ENCODE data around the gene CFAP52.
"Not testable (repeated sequence)": the region's sequence is repeated elsewhere in the genome, so short reads cannot be mapped to it uniquely, and the experiment has no call there.

CFAP52 gene, protein sequence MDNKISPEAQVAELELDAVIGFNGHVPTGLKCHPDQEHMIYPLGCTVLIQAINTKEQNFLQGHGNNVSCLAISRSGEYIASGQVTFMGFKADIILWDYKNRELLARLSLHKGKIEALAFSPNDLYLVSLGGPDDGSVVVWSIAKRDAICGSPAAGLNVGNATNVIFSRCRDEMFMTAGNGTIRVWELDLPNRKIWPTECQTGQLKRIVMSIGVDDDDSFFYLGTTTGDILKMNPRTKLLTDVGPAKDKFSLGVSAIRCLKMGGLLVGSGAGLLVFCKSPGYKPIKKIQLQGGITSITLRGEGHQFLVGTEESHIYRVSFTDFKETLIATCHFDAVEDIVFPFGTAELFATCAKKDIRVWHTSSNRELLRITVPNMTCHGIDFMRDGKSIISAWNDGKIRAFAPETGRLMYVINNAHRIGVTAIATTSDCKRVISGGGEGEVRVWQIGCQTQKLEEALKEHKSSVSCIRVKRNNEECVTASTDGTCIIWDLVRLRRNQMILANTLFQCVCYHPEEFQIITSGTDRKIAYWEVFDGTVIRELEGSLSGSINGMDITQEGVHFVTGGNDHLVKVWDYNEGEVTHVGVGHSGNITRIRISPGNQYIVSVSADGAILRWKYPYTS

DNA sequence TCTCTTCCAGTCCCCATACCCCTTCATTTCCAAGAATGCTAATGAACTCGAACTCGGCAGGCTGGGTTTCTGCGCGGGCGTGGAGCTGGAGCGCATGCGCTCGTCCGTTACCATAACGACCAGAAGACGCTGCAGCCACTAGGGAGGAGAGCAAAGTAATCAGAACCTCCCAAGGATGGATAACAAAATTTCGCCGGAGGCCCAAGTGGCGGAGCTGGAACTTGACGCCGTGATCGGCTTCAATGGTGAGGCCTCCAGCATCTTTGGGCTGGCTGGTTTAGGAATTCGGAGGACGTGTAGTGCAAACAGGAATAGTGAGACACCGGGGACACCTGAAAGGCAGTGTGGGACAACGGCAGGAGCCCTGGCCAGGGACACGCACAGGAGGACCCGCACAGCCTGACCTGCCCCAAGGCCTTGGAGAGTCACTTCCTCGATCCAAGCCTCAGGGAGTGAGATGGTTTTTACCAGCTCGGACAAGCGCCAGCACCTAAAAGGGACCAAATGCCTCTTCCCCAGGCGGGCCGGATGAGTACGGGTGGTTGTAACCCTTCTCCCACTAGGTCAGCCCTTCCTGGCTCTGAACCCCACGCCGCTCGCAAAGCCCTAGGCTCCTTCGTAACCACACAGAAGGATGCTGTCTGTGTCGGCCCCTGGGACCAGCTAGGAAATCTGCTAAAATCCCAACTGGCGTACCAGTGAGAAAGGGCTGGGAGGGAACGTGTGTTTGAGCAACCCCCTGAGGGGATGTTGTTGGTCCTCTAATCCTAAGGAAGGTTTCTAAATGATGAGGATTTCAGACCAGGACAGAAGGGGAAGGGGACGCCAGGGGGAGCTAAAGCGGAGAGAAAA lies at the start of gene CFAP52:
Gene CFAP52 (plus strand): TSS at position 122 of the 852 bp plus-strand sequence. CDS start 54 bp downstream, at position 176.
- peak; percentile 89 for DNase-seq

DNA sequence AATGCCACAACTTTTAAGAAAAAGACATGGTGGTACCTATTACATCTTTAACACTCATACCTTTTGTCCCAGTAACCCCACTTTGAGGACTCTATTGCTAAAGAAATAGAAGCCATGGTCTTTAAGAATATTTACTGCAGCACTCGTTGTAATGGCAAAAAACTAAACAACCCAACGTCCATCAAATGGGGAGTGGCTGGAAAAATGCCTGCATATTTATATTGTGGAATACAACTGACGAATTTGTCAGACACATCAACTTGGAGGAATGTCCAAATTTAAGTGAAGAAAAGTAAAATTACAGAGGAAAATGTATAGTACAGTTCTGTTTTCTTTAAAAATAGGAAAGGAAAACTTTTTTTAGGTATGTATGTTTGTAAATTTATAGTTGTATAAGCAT lies 48.7 kb upstream of the CFAP52 start:
- no peak for DNase-seq

DNA sequence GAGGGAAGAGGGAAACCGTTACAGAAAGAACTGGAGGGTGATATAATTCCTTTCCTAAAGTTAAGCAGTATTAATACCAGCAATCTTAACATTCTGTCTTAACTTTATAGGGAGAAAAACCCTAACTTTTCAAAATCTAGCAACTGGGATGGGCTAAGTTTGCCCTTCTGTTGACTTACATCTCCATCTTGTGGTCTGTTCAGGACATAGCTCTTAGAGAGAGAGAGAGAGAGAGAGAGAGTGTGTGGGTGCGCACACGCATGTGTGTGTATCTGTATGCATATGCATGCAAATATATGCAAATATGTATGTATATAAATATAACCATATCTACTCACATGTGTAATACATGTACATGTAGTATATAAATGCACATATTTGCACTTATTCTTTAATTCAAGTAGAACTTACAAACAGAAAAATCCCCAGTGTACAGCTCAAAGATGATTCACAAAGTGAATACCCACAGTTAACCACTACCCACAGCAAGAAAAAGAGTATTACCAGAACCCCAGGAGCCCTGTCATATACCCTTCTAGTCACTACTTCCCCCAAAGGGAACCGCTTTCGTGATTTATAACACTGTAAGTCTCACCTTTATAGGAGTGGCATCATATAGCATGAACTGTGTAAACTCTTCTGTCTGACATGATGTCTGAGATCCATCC lies 47.3 kb upstream of the CFAP52 start:
- DNase-seq, result no peak

DNA sequence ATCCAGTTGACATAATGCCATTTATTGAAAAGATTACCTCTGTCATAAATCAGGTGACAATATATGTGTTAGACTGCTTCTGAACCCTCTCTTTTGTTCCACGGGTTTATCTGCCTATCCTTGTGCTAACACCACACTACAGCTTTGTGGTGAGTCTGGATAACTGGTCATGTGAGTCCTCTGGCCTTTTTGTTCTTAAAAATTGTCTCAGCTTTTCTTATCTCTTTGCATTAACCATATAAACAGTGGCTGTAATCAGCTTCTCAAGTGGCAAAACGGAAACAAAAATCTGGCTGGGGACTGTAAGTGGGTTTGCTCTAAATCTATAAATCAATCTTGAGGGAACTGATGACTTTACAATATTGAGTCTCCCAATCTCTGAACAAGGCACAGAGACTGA lies 45.4 kb upstream of the CFAP52 start:
- DNase-seq, result no peak

DNA sequence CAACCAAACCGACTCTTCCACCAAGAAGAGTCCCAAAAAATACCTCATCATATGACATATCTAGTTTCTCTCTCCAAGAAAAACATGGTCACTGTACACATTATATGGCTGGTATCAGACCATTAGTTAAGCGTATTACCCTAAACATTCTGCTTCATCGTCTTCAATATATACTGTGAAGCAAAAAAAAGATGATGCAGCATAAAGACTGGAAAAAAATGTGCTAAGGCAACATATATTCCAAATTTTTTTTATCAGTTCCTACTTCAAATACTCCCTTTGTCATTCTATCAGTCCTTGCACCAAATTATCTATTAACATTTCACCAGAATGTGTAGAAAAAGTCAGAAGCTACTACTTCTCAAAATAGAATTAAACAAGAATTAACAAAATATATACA lies 43.7 kb upstream of the CFAP52 start:
- DNase-seq, result no peak

DNA sequence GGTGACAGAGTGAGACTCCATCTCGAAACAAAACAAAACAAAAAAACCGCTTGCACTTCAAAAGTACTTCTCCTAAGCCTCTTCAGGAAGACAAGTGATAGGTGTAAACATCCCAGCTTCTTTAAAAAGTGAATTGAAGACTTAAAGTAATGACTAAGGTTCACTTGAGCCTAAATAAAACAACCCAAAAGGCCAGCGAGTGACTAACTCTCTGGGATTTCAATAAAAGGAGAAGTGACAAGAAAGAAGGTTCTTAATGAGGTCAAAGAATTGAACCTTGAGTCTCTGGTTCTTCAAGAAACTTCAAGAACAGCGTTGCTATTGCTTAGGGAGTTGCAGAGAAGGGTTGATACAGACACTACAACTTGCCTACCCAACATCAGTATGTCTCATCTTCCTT lies 43.0 kb upstream of the CFAP52 start:
- no peak for DNase-seq

DNA sequence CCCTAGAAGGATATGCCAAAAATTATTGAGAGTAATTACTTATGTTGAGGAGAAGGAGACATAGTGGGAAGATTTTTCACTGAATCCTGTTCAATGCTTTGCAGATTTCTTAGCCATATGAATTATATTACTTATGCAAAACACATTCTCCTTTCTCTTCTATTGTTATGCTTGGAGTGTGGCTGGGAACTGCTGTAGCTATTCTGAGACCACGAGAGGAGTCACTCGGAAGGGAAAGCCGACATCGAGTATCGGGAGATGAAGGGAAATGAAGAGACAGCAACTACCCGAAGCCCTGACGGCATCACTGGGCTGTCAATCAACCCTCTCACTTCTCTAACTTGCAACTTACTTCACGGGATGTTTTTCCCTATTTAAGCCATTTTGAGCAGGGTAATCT lies 40.4 kb upstream of the CFAP52 start:
- no peak for DNase-seq

DNA sequence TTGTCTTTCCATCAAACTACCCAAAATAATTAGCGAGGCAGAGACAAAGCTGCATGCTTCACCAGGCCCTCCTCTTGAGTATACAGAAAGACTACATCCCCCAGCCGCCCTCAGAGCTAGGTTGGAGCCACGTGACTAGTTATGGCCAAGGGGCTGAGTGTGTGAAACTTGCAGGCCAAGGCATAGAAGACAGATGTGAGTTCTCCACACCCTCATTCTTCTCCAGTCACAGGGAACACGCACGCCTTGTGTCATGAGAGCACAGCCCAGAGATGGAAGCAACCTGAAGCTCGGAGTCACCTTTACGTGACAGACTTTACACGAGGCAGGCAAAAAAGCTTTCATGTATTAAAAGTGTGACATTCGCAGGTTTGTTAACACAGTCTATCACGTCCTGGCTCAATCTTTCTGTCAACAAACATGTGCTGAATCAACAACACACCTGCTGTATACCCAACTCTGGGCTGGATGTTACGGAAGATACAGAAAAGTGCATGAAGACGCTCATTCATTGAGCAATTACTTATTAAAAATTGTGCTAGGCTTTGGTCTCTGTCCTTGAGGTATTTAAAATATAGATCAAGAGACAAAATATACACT lies 39.2 kb upstream of the CFAP52 start:
- no peak for DNase-seq

DNA sequence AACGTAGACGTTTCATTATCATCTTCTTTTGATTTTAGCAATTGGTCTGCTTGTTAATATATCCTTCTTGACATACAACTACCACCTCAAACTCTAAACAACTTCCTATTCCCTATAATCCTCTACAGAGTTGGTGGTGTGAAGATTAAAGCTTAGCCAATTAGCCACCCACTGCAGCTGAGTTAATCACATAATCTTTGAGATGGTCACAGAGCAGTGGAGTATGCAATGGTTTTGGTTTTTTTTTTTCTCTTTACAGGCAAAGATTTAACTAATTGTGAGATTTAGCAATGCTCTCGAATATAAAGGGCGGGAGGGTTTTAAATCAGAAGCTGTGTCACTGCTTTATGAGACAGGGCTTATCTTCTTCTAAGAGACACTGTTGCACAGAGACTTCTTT lies 37.8 kb upstream of the CFAP52 start:
- no peak for DNase-seq

DNA sequence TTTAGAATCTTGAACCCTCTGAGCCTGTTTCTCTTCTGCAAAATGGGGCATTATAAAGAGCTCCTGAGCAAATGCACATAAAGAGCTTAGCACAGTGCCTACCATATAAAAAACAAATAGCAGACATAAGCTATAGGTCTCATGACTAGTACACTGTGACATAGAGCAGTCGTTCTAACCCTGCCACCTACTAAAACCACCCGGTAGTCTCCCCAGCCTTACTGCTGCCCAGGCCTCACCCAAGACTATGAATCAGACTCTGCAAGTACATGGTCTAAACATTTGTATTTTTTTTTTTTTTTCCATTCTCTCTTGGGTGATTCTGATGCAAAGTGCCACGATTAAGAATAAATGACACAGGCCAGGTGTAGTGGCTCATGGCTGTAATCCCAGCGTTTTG lies 34.7 kb upstream of the CFAP52 start:
- no peak for DNase-seq

DNA sequence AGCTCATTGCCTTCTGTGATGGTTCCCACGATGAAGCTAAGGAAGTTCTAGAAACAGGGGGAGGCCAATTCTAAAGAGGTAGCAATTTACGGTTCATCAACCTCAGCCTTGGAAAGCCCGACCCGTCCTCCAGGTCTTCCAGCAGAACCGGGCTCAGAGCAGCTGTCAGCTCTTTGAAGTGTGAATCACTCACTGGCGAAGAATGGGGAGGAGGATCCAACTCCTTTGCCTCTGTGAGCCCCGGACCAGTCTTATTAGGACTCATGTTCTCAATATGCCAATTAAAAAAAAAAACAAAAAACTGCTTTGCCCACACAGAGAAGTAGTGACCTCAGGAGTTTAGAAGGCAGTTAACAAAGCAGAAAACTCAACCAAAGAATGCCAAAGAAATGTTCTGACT lies 32.2 kb upstream of the CFAP52 start:
- DNase-seq, result no peak

DNA sequence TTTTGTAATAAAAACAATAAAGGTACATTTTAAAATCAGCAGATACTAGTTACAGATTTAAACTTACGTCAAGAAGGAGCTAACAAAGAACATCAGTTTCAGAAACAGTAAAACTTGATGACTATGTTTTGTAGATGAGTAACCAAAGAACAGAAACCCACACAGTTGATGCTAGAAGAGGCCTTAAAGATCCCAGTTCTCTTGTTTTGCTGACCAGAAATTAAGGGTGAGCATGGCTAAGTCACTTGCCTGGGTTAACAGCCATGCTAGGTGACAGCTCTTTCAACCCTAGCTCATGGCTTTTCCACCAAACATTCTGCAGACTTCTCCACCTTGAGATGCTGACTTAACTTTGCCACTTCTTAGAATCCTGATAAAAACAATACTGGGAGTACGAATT lies 27.2 kb upstream of the CFAP52 start:
- no peak for DNase-seq

DNA sequence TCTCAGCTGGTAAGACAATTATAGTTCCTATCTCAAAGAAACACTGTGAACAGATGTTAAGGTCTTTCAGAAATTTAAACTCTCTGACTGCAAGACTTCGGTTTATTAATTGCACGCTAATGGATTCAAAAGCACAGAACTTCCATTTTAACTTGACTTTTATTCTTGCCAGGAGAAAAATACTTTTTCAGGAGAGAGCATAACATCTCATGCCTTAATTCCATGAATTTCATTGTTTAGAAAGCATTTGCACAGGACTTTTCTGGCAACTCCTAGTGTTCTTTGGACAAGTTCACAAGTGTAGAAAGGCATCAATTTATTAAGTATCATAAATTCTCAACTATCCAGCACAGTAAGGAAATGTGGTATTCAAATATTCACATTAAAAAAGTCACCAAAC lies 23.3 kb upstream of the CFAP52 start:
- no peak for DNase-seq

DNA sequence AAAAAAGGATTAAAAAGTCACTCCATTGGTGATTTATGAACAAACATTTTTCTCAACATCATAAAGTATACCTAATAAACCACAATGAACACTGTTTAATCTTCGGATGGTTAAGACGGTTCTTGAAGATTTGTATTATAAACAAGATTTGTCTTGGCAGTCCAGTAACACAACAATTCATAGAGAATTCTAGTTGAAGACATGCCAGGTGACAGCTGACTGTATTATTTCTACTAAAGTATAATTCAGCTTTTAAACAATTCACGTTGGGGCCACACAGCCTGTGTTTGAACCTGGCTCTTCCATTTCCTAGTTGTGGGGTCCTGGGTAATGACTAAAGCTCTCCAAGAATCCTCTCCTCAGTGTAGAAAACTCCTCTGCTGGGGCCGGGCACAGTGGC lies 22.8 kb upstream of the CFAP52 start:
- DNase-seq, result no peak

DNA sequence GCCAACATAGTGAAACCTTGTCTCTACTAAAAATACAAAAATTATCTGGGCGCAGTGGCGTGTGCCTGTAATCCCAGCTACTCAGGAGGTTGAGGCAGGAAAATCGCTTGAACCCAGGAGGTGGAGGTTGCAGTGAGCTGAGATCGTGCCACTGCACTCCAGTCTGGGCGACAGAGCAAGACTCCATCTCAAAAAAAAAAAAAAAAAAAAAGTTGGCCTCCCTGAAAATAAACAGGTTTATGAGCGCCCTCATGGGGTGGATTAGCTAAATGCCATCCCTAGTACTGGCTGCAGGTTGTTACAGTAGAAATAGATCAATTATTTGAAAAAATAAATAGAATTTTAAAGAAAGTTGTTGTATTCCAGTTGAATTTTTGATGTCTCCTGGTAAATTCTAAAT lies 21.7 kb upstream of the CFAP52 start:
- DNase-seq, result not testable (repeated sequence)

DNA sequence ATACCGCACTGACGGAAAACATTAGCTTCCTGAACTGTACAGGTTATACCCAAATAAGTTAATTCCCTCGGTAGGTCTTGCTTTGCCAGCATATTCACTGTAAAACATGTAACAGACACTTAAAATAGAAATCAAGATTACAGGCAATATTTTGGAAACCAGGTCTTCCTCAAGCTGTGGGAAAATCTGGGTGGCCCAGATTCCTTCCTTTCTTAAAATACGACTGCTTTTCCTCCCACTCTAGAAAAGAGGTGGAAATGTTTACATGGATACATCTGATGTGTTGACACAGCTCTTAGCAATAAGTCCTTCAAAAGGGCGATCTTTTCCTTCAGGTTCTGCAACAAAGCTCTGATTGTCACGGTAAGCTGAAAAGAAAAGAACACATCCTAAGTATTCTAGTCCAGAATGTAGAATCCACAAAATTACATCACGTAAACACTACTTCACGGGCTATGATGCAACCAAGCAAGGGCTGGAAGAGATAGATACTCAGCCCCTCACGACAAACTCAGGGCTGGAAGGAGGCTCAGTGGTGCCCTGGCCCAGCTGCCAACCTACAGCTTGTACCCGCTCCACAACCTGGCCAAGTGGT lies 19.2 kb upstream of the CFAP52 start:
- DNase-seq, result no peak

DNA sequence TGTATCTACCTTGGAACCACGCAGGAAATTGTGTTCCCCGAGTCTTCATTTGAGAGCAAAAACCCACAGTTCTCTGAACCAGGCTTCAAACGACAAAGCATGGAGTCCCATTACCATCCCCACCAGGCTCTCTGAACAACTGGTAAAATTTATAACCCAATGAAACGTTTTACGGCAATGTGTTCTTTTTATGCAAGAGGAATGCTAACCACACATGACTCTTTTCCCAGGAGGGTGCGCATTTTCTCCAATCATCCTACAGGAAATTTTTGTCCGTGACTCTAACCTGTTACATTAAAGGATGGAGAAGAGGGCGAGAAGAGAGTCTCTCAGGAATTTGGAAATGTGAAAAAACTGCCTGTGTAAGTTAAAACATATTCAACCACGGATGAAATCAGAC lies 18.6 kb upstream of the CFAP52 start:
- DNase-seq, result no peak

DNA sequence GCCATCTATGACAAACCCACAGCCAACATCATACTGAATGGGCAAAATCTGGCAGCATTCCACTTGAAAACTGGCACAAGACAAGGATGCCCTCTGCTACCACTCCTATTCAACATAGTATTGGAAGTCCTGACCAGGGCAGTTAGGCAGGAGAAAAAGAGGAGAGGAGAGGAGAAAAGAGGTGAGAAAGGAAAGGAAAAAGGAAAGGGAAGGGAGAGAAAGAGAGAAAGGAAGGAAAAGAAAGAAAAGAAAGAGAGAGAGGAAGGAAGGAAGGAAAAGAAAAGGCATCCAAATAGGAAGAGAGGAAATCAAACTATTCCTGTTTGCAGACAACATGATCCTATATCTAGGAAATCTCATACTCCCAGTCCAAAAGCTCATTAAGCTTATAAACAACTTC lies 12.3 kb upstream of the CFAP52 start:
- no peak for DNase-seq

DNA sequence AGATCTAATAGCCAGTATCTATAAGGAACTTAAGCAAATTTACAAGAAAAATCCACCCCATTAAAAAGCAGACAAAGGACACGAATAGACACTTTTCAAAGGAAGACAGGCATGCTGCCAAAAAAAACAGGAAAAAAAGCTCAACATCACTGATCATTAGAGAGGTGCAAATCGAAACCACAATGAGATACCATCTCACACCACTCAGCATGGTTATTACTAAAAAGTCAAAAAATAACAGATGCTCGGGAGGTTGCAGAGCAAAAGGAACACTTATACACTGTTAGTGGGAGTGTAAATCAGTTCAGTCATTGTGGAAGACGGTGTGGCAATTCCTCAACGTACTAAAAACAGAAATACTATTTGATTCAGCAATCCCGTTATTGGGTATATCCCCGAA lies 10.4 kb upstream of the CFAP52 start:
- DNase-seq, result no peak

DNA sequence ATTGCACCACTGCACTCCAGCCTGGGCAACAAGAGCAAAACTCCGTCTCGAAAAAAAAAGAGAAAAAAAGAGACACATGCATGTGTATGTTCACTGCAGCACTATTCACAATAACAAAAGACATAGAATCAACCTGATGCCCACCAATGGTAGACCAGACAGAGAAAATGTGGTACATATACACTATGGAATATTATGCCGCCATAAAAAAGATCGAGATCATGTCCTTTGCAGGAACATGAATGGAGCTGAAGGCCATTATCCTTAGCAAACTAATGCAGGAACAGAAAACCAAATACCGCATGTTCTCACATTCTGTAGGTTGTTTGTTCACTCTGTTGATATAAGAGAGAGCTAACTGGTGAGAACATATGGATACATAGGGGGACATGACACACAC lies 9.7 kb upstream of the CFAP52 start:
- not testable (repeated sequence) for DNase-seq

DNA sequence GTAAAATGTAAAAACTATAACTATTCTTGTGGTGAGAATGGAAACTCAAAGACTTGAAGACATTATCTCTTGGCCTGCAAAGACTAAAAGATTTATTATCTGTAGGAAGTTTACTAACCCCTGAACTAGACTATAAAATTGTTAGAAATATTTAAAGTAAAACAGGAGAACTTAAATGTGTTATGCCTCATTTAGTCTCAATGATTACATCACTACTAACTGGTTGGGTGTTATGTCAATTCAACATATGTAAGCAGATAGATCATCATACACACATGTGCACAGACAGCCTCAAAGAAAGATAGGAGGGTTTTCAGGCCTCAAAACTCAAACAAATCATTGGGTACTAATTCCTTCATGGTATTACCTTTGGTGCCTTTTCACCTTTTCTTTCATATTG lies 8.4 kb upstream of the CFAP52 start:
- no peak for DNase-seq

DNA sequence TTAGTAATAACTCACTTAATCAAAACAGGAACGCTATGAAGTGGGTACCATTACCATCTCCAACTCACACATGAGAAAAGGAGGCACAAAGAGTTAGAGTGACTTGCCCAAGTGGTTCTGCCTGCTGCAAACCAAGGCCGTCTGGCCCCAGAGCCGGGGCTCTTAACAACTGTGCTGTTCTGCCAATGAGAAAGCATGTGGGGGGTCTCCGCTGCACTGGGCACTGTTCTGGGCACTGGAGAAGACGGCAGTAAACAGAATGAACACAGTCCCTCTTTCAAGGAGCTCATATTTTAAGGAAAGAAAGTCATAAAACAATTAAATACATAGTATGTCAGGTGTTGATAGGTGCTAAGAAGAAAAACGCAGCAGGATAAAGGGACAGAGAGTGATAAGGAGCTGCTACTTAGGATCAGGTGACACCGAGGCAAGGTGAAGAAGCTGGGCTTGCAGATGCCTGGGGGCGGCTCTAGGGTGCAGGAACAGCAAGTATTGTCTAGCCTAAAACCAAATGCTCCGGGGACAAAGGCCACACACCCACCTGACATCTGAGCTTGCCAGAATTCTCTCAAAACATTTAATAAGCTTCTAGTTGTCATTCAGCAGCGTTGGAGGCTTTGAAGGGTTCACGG lies 7.4 kb upstream of the CFAP52 start:
- no peak for DNase-seq
